ENCODE measurements around the gene CAPN12.

DNA sequence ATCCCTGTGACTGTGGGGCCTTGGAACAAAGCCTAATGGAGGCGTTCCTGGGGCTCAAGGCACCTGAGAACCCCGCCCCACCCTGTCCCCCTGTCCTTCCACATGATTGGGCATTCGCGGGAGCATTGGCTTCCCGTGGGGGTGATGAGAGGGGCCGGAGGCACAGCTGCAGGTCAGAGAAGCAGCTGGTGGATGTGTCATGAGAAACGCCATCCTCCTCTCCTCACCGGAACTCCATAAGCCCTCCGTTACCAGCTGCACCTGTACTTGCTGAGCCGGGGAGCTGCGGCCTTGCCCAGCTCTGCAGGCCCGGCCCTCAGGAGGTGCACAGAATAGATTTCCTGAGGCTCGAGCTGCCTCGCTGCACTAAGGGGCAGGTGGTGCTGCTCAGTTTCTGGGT is 42.0 kb downstream of the CAPN12 start:
- TF ChIP-seq, protein P1, sequence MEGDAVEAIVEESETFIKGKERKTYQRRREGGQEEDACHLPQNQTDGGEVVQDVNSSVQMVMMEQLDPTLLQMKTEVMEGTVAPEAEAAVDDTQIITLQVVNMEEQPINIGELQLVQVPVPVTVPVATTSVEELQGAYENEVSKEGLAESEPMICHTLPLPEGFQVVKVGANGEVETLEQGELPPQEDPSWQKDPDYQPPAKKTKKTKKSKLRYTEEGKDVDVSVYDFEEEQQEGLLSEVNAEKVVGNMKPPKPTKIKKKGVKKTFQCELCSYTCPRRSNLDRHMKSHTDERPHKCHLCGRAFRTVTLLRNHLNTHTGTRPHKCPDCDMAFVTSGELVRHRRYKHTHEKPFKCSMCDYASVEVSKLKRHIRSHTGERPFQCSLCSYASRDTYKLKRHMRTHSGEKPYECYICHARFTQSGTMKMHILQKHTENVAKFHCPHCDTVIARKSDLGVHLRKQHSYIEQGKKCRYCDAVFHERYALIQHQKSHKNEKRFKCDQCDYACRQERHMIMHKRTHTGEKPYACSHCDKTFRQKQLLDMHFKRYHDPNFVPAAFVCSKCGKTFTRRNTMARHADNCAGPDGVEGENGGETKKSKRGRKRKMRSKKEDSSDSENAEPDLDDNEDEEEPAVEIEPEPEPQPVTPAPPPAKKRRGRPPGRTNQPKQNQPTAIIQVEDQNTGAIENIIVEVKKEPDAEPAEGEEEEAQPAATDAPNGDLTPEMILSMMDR (conservative IDR thresholded peaks at IDR 0.05; ENCODE audit: low read depth, low read length) = no peak
- TF ChIP-seq EZH2 (IDR thresholded peaks at IDR 0.05; ENCODE audit: borderline replicate concordance, low read depth, low read length, poor library complexity, severe bottlenecking) = no peak
